ENCODE results near the gene POLR2H.

The POLR2H gene

DNA sequence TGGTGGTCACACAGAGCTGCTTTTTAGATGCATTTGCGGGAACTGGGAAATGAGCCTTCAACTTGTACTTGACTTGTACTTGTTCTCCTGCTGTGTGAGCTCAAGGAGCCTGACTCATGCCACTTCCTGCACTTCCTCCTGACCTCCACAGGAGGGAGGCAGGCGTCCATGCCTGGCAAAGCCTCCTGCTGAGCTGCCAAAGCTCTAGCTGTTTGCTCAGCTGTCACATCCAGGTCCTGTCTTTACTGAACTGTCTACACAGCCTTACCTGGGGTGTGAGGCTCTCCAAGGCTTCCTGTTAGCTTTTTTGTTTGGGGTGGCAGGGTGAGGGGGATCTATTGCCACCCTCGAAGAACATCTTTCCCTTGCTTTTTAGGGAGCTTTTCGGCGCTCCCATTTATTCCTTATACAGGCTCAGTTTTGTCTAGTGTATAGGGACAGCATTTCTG is 10.1 kb downstream of the POLR2H start:
- peak in 1 of 2 donors; percentile 35 for DNase-seq (ENCODE audit: low read depth in 2 of 2)

DNA sequence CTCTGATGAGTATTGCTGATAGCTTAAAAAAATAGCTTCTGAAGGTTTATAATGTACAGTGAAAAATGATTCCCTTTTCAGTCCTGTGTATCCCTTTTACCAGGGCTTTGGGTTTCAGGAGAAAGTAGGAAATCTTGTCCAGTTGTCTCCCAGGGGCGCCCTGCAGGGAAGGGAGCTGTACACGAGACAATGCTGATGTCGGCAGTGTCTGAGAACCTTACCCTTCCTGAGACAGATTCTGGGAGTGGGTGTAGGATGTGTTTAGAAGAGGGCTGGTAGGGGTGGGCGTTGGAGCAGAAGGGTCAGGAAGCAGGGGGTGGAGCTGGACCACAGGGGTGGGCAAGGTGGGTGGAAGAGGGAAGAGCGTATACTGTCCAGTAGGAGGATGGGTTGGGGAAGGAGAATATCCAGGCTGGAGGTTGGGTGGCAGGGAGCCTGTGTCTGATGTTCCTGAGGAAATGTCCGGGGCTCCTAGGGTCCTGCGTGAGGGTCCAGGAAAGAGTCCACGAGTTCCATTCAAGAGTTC is 10.8 kb downstream of the POLR2H start:
- DNase-seq (ENCODE audit: low read depth in 2 of 2) = no peak

DNA sequence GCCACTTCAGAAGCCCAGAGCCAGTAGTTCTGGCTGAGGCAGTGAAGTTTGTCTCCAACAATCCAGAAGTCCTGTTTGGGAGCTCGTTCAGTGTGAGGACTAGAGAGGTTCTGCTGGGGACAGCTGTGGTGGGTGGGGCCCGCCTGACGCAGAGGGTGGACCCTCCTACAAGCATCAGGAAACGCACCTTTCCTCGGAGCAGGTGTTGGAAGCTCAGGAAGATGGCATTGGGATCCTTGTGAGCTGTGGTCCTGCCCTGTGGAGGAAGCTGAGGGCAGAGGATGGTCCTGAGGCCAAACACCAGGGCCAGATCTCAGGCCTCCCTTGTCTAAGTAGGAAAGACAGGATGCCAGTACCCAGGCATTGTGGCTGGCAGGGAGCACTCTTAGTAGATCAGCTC is 11.4 kb downstream of the POLR2H start:
- DNase-seq (ENCODE audit: low read depth in 2 of 2) = no peak

- no peak for DNase-seq (ENCODE audit: low read depth in 2 of 2)
Measured at GRCh38 chr3:184373422-184373821, 11.9 kb downstream of the POLR2H start.

DNA sequence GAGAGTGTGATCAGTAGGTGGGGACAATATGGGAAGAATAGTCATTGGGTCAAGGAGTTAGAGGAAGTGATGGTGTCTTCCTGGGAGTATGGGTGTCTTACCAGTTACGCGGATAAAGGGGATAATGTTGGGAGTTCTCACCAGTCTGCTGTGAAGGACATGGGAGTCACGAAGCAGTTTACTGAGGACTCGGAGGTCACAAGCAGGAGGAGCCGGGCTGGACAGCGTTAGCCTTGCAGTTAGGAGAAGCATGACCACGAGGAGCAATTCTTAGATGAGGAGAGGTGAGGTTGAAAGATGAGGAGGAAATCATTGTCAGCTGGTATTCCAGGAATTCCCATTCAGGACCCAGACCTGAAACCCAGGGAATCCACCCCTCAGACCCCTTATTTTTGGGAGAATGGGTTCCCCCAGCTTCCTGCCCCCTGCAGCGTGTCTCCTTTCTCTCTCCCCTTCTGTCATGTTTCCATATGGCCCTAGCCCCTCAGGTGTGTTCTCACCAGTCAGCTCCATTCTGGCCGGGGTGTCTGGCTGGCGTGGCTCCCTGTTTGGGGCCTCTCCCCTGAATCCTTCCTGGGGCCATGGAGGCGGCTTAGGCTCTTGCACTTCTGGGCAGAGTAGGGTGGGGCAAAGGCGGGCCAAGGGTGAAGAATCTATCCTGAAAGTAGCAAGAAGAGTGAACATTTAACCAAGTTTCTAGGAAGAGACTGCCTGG is 14.4 kb downstream of the POLR2H start:
- no peak for DNase-seq (ENCODE audit: low read depth in 2 of 2)

DNA sequence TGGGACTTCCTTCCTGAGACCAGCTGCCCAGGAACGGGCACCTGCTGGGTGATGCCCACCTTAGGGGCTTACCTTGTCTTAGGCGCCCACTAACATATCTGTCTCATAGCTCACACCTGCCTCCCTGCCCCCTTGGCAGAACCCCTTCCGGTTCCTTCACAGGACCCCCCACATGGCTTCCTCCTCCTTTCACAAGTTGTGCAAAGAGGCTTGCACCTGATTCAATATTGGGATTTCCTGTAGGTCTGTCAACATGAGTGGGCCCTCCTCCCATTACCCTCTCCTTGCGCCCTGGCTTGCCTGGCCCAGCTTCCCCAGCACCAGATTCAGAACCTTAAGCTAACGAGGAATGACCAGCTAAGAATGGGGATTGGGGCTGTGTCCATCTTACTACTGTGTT is 15.9 kb downstream of the POLR2H start:
- no peak for DNase-seq (ENCODE audit: low read depth in 2 of 2)

DNA sequence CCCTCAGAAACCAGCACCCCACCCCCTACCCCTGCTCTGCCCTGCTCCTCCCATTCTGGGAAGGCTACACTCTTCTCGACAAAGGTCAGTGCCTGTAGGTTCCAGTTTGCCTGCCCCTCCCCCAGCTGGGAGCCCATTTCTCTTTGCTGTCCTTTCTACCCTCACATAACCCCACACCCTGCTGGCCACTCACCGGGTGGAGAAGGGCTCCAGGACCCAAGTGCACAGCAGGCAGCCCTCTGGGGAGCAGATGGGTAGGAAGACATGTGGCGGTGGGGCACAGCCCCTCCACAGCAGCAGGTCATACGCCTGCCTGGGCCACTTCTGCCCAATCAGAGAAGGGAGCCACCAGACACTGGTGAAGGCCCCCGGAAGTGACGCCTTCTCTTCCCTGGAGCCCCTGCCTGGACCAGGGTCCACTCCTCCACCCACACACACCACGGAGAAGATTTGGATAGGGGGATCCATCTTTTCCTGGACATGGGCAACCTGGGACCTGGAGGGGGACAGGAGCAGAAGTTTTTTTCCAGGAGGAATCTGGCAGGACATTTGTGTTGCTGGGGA is 16.5 kb downstream of the POLR2H start, which contains the start of gene THPO:
Gene THPO, minus strand, starts transcription at position 326 of the 564 bp plus-strand sequence. CDS start 1,948 bp downstream, outside the sequence.
- DNase-seq (ENCODE audit: low read depth in 2 of 2) = no peak

- no peak for DNase-seq (ENCODE audit: low read depth in 2 of 2)
Measured at GRCh38 chr3:184378651-184379357, 17.3 kb downstream of the POLR2H start.

DNA sequence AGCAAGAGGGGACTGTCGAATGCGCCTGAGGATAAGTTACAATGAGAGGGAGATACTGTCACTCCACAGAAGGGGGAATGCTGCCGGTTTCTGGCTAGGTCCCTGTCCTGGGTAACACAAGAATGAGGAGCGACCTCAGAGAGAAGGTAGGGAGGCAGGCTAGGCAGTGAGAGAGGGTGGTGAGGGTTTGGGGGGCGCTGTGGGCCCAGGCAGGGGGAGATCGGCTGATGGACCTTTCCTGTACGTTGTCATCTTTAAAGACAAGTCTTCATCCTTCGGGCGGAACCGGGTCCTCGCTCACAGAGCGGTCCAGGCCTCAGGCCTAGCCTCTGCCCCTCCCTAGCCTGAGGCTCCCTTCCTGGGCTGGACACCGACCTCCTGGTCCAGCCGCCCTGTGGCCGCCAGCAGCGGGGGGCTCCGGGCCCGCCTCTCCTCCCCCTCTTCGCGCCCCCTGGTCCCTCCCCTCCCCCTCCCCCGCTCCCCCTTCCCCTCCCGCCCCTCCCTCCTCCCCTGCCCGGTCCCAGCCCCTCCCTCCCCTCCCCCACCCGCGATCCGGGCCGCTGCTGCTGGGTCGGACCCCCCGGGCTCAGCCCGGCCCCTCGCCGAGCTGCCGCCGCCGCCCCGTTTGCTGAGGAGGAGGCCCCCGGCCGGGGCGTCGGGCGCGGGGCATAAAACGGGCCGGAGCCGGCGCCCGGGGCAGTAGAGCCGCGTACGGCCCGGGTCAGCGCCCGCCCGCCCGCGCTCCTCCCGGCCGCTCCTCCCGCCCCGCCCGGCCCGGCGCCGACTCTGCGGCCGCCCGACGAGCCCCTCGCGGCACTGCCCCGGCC is 18.1 kb downstream of the POLR2H start, which contains the start of gene CHRD:
Gene CHRD, plus strand, starts transcription at position 697 of the 827 bp plus-strand sequence. CDS start 265 bp downstream, outside the sequence.
- DNase-seq (ENCODE audit: low read depth in 2 of 2) = no peak

DNA sequence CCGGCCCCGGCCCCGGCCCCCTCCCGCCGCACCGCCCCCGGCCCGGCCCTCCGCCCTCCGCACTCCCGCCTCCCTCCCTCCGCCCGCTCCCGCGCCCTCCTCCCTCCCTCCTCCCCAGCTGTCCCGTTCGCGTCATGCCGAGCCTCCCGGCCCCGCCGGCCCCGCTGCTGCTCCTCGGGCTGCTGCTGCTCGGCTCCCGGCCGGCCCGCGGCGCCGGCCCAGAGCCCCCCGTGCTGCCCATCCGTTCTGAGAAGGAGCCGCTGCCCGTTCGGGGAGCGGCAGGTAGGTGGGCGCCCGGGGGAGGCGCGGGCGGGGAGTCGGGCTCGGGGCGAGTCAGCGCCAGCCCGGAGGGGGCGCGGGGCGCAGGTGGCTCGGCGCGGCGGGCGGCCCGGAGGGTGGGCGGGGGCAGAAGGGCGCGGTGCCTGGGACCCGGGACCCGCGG is 18.7 kb downstream of the POLR2H start:
- peak in 1 of 2 donors; percentile 19 for DNase-seq (ENCODE audit: low read depth in 2 of 2)

GRCh38 chr3:184380627-184381260 is 19.2 kb downstream of the POLR2H start:
- DNase-seq (ENCODE audit: low read depth in 2 of 2) = no peak

DNA sequence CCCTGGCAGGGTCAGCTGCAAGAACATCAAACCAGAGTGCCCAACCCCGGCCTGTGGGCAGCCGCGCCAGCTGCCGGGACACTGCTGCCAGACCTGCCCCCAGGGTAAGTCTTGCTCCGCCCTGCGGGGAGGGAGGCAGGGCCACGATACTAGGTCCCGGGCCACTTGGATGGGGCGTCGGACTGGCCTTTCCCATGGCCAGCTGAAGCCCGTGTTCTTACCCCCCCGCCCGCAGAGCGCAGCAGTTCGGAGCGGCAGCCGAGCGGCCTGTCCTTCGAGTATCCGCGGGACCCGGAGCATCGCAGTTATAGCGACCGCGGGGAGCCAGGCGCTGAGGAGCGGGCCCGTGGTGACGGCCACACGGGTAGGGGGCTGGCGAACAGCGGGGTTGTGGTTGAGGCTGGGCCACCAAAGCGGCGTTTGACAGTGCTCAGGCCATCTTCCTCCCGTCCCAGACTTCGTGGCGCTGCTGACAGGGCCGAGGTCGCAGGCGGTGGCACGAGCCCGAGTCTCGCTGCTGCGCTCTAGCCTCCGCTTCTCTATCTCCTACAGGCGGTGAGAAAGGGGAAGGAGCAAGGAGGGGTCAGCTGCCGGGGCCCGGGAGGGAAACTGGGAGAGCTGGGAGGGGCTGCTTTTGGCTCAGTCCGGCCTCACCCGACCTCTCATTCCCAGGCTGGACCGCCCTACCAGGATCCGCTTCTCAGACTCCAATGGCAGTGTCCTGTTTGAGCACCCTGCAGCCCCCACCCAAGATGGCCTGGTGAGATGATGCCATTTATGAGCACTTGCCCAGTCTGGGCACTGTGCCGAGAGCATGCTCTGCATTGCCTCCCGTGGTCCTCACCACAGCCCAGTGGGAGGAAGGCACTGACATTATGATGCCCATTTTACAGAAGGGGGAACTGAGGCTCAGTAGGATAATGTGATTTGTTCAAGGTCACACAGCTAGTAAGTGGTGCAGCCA is 20.0 kb downstream of the POLR2H start:
- no peak for DNase-seq (ENCODE audit: low read depth in 2 of 2)

DNA sequence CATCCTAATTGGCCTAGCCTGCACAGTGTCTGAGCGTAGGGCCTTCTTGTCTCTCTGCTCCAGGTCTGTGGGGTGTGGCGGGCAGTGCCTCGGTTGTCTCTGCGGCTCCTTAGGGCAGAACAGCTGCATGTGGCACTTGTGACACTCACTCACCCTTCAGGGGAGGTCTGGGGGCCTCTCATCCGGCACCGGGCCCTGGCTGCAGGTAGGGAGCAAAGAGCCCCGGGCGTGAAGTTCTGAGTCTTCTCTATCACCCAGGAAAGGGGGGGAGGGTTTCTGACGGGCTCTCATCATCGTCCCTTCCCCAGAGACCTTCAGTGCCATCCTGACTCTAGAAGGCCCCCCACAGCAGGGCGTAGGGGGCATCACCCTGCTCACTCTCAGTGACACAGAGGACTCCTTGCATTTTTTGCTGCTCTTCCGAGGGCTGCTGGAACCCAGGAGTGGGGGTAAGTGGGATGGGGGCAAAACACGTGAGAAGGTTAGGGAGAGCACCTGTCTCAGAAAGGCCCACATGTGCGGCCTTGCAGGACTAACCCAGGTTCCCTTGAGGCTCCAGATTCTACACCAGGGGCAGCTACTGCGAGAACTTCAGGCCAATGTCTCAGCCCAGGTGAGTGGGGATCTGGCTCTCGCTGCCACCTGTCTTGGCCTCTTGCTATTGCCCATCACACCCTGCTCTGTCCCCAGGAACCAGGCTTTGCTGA is 21.0 kb downstream of the POLR2H start:
- DNase-seq (ENCODE audit: low read depth in 2 of 2) = no peak

- no peak for DNase-seq (ENCODE audit: low read depth in 2 of 2)
Measured at GRCh38 chr3:184383033-184383740, 21.7 kb downstream of the POLR2H start.

GRCh38 chr3:184384342-184384741 is 22.8 kb downstream of the POLR2H start:
- no peak for DNase-seq (ENCODE audit: low read depth in 2 of 2)

- DNase-seq (ENCODE audit: low read depth in 2 of 2) = no peak
Measured at GRCh38 chr3:184384856-184385422, 23.4 kb downstream of the POLR2H start.

DNA sequence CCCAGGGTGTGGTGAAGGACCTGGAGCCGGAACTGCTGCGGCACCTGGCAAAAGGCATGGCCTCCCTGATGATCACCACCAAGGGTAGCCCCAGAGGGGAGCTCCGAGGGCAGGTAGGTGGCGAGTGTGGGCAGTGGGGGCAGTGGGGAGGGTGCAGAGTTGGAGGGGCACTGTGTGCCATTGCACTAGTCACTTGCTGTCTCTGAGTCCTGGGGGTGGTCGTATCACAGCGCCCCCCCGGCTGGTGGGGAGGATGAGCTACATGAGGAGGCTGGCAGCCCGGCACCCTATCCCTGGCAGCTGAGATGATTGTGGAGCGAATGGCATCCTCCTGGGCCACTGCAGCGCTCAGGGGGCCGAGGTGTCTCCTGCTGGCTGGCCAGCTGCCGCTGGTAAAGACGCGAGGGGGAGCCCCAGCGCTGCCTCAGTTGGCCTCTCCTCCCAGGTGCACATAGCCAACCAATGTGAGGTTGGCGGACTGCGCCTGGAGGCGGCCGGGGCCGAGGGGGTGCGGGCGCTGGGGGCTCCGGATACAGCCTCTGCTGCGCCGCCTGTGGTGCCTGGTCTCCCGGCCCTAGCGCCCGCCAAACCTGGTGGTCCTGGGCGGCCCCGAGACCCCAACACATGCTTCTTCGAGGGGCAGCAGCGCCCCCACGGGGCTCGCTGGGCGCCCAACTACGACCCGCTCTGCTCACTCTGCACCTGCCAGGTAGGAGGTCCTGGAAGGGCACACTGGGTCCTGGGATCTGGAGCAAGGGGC is 24.7 kb downstream of the POLR2H start:
- no peak for DNase-seq (ENCODE audit: low read depth in 2 of 2)

Measured in activated CD4-positive, alpha-beta T cell treated with anti-CD3 and anti-CD28 coated beads for 24 hours (primary cell).